ENCODE measurements around the gene FOS. TPM values are rescaled to one million over a fixed set of nuclear protein-coding genes. Genes with fewer than 3 reads are reported as not detected.

Gene FOS
- total and polyA plus RNA-seq, 2 of the 8 experiments (the other 6 are each of a cell fraction or from before 2014, with no cell fraction given): 50.2 to 51.8 TPM

DNA sequence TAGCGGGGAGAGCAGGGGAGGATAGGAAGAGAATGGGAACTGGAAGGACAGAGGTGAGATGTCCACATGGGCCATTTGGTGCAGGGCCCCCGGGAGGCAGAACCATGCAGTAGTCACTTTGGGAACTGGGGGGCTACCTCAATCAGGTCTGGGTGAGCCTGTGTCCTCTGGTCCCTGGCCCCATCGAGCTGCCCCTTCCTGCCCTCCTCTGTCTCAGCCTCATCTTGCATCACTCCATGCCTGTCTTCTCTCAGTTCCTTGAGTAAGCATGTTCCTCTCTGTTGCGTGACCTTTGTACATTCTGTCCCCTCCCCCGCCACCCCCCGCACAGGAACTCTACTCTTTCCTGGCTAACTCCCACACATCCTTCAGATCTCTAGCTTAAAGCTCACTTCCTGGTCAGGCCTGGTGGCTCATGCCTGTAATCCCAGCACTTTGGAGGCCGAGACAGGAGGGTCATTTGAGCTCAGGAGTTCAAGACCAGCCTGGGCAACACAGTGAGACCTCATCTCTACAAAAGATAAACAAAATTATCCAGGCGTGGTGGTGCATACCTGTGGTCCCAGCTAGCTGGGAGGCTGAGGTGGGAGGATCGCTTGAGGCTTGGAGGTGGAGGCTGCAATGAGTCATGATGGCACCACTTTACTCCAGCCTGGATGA is 23.2 kb downstream of the FOS start:
- no peak for DNase-seq (ENCODE audit: low read depth in 1 of 2, low spot score in 2 of 2)
- WGBS, 2 experiments (ENCODE audit: extremely low coverage in 1 of 2, insufficient coverage in 1 of 2, insufficient read length in 1 of 2, insufficient replicate concordance in 2 of 2, low coverage in 1 of 2, low lambda C conversion rate in 2 of 2, missing lambda C conversion rate in 1 of 2): 92 to 100% methylated on average over 1 to 8 of the region's 9 CpGs
- Histone ChIP-seq H3K79me2 (ENCODE audit: control insufficient read depth in 1 of 2, insufficient read depth in 2 of 2, low read length in 2 of 2) (no peaks in the 10 kb centered on the region), H2AFZ (ENCODE audit: low read length) (no peak overlapping the region), H3K56ac (replicated peaks; ENCODE audit: insufficient read length, low read depth, low read length) (no peak overlapping the region), H3K27ac (ENCODE audit: low read depth, low read length) (no peak overlapping the region), H3K79me1 (ENCODE audit: low read depth, low read length) (no peaks in the 10 kb centered on the region), H2BK5ac (ENCODE audit: low read depth, low read length) (no peak overlapping the region), H3K4me1 (replicated peaks in 1 of 4; ENCODE audit: control insufficient read depth in 3 of 4, insufficient read depth in 4 of 4, low read length in 3 of 4) (no peaks in the 10 kb centered on the region), H4K5ac (ENCODE audit: insufficient read length, low read depth, low read length) (no peak overlapping the region), H4K20me1 (replicated peaks in 1 of 2; ENCODE audit: control insufficient read depth in 1 of 2, insufficient read depth in 2 of 2, low read length in 2 of 2) (no peaks in the 10 kb centered on the region), H3K27me3 (replicated peaks in 1 of 4; ENCODE audit: control insufficient read depth in 3 of 4, extremely low read depth in 1 of 4, insufficient read depth in 3 of 4, low read length in 3 of 4) (no peaks in the 10 kb centered on the region), H3K23ac (ENCODE audit: insufficient read length) (no peak overlapping the region), H2BK15ac (ENCODE audit: low read length) (no peak overlapping the region), H2BK20ac (ENCODE audit: low read length) (no peak overlapping the region), H3K23me2 (ENCODE audit: low read depth, low read length) (no peaks in the 10 kb centered on the region), H3K4me2 (ENCODE audit: insufficient read depth in 1 of 2, low read depth in 2 of 2, low read length in 2 of 2) (no peak overlapping the region), H3K4me3 (ENCODE audit: extremely low read depth in 1 of 4, insufficient read depth in 2 of 4, low read depth in 3 of 4, low read length in 4 of 4) (no peak overlapping the region), H3K9me3 (ENCODE audit: insufficient read depth in 2 of 2, low read depth in 1 of 2, low read length in 1 of 2) (no peaks in the 10 kb centered on the region), H3K36me3 (ENCODE audit: control insufficient read depth in 2 of 4, insufficient read depth in 4 of 4, low read length in 3 of 4) (no peaks in the 10 kb centered on the region), H3K9ac (replicated peaks in 1 of 4; ENCODE audit: extremely low read depth in 1 of 4, low read depth in 3 of 4, low read length in 3 of 4) (no peak overlapping the region), H2AK5ac (ENCODE audit: low read depth, low read length) (no peak overlapping the region), H3K4ac (replicated peaks; ENCODE audit: insufficient read length, low read depth, low read length) (no peak overlapping the region), H4K91ac (replicated peaks; ENCODE audit: insufficient read length, low read length) (no peak overlapping the region), H2BK12ac (ENCODE audit: low read depth, low read length) (no peak overlapping the region), H3K14ac (ENCODE audit: insufficient read length) (no peak overlapping the region), H3K18ac (ENCODE audit: extremely low read depth, low read length) (no peak overlapping the region), H4K8ac (ENCODE audit: extremely low read depth, insufficient read depth, low read length) (no peak overlapping the region), H2BK120ac (replicated peaks; ENCODE audit: low read depth, low read length) (no peak overlapping the region)
- TF ChIP-seq SUZ12 (IDR thresholded peaks at IDR 0.05; ENCODE audit: low read length) (no peak), KDM4A (IDR thresholded peaks at IDR 0.05; ENCODE audit: low read depth, low read length, severe bottlenecking) (no peak), RNF2 (IDR thresholded peaks at IDR 0.05; ENCODE audit: borderline replicate concordance, low read depth, low read length, missing control alignments, poor library complexity, severe bottlenecking) (no peak), YY1 (IDR thresholded peaks at IDR 0.05; ENCODE audit: low read depth, low read length) (no peak), CREB1 (IDR thresholded peaks at IDR 0.05) (no peak)
- FAIRE-seq: no peak
- ChIA-PET CTCF (ENCODE audit: partially characterized antibody) (interaction anchor here (0.6 to 14.1 kb wide), 27 partner anchors 9 to 390 kb away, joined by 3 to 184 read pairs (median 4); no protein-coding TSS in a partner anchor), POLR2A (ENCODE audit: partially characterized antibody) (interaction anchor here (0.6 to 2.1 kb wide), 5 partner anchors 14 to 365 kb away, joined by 3 to 12 read pairs (median 5); partner anchors contain the start of gene NEK9)
